Calu3 (cell line): Measurements from ENCODE around the gene NRG3. TPM values are rescaled to one million over a fixed set of nuclear protein-coding genes. Genes with fewer than 3 reads are reported as not detected.

Experiments used
- BruUV-seq: library from RNA; stranded (reverse); fragments of 400-500 nt; replicated peaks from 2 replicates; lab custom pipeline; 2021; lab: Mats Ljungman, UMichigan
- CTCF ChIA-PET: fragments of 300-600 bp; sonication (Branson Sonifier 250); formaldehyde crosslinking; loops from one replicate; lab custom pipeline; 2022; ENCODE audit warnings: antibody characterized with exemption; lab: Charles Lee
- DNase-seq: peaks from one replicate; pipeline ENCODE4 v3.0.0; 2022
- H3K27ac Mint-ChIP-seq: one replicate; pipeline ENCODE4 v1.8.0; 2022; ENCODE audit warnings: mixed read lengths; ENCODE audit not compliant: unreplicated experiment
- H3K27me3 Mint-ChIP-seq: one replicate; pipeline ENCODE4 v1.8.0; 2022; ENCODE audit warnings: mixed read lengths; ENCODE audit not compliant: unreplicated experiment
- H3K36me3 Mint-ChIP-seq: one replicate; pipeline ENCODE4 v1.8.0; 2022; ENCODE audit warnings: mild to moderate bottlenecking, moderate library complexity, mixed read lengths; ENCODE audit not compliant: insufficient read depth, unreplicated experiment
- H3K4me1 Mint-ChIP-seq: one replicate; pipeline ENCODE4 v1.8.0; 2022; ENCODE audit warnings: mild to moderate bottlenecking, low read depth, mixed read lengths; ENCODE audit not compliant: unreplicated experiment
- H3K4me3 Mint-ChIP-seq: one replicate; pipeline ENCODE4 v1.8.0; 2022; ENCODE audit warnings: mild to moderate bottlenecking, low read depth, moderate library complexity, mixed read lengths; ENCODE audit not compliant: unreplicated experiment
- H3K9me3 Mint-ChIP-seq: one replicate; pipeline ENCODE4 v1.8.0; 2022; ENCODE audit warnings: low read depth, mixed read lengths; ENCODE audit not compliant: unreplicated experiment
- intact Hi-C: fragments of 100-400 bp; cut with micrococcal nuclease; formaldehyde crosslinking; loops from one replicate; pipeline ENCODE4 v1.10.0; 2022; ENCODE audit not compliant: unreplicated experiment
- total RNA-seq: library from RNA; stranded (reverse); gene quantifications from 2 replicates; pipeline ENCODE4 v1.2.3, GENCODE V29; 2022
- TF ChIP-seq, protein P1 (sequence below): fragments of 200-600 bp; IDR thresholded peaks from one replicate; pipeline ENCODE4 v1.8.0; 2022; ENCODE audit warnings: antibody characterized with exemption; ENCODE audit not compliant: unreplicated experiment

NRG3 gene
- total RNA-seq, 1 experiment from 2014 or later = 46.3 TPM

DNA sequence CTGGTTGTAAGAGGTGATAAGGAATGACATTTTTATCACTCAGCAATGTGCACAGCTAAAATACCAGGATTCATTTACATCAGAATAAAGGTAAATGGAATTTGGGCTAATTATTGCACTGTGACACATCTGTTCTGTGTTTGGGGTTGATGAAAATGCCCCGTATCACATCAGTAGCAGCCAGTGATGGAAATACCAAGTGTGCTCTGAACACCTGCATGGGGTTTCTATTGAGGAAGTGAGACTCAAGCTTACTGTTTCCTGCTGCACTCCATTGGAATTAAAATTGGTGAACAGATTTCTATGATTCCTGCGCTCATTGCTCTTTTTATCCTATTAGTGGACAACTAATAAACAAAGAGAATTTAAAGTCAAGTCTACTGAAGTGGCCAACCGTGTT is 296.9 kb downstream of the NRG3 start:
- Mint-ChIP-seq H3K27ac (no peak overlapping the region), H3K27me3 (no peaks in the 10 kb centered on the region), H3K36me3 (no peaks in the 10 kb centered on the region), H3K4me1 (no peaks in the 10 kb centered on the region), H3K9me3 (no peaks in the 10 kb centered on the region), H3K4me3 (no peak overlapping the region)
- TF ChIP-seq, protein P1, sequence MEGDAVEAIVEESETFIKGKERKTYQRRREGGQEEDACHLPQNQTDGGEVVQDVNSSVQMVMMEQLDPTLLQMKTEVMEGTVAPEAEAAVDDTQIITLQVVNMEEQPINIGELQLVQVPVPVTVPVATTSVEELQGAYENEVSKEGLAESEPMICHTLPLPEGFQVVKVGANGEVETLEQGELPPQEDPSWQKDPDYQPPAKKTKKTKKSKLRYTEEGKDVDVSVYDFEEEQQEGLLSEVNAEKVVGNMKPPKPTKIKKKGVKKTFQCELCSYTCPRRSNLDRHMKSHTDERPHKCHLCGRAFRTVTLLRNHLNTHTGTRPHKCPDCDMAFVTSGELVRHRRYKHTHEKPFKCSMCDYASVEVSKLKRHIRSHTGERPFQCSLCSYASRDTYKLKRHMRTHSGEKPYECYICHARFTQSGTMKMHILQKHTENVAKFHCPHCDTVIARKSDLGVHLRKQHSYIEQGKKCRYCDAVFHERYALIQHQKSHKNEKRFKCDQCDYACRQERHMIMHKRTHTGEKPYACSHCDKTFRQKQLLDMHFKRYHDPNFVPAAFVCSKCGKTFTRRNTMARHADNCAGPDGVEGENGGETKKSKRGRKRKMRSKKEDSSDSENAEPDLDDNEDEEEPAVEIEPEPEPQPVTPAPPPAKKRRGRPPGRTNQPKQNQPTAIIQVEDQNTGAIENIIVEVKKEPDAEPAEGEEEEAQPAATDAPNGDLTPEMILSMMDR = no peak
- no peak for DNase-seq
- intact Hi-C loops = no loop called here
- BruUV-seq = no TSS peak
- CTCF ChIA-PET = no interaction called here

DNA sequence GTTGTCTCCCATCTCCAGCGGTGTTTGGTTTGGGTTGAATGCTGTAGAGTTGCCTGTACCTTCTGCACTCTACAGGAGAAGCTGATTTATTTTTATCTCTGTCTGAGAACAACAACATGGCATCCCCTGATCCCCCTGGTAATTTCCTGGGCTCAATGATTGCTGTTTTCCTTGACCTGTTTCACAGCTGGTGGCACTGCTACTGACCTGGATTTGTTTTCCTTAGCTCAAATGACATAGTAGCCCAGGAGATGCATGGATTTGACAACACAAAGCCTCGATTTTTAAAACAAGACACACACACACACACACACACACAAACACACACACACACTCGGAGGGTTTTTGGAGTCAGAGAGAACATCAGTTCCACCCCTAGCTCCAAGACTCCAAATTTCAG is 301.6 kb downstream of the NRG3 start:
- TF ChIP-seq, protein P1 = no peak
- no peak overlapping the region for H3K4me3 Mint-ChIP-seq
- H3K4me1 Mint-ChIP-seq = no peaks in the 10 kb centered on the region
- BruUV-seq = no TSS peak
- no peaks in the 10 kb centered on the region for H3K9me3 Mint-ChIP-seq
- no peak overlapping the region for H3K27ac Mint-ChIP-seq
- no peaks in the 10 kb centered on the region for H3K36me3 Mint-ChIP-seq
- intact Hi-C loops = no loop called here
- CTCF ChIA-PET = no interaction called here
- H3K27me3 Mint-ChIP-seq = no peaks in the 10 kb centered on the region
- no peak for DNase-seq

DNA sequence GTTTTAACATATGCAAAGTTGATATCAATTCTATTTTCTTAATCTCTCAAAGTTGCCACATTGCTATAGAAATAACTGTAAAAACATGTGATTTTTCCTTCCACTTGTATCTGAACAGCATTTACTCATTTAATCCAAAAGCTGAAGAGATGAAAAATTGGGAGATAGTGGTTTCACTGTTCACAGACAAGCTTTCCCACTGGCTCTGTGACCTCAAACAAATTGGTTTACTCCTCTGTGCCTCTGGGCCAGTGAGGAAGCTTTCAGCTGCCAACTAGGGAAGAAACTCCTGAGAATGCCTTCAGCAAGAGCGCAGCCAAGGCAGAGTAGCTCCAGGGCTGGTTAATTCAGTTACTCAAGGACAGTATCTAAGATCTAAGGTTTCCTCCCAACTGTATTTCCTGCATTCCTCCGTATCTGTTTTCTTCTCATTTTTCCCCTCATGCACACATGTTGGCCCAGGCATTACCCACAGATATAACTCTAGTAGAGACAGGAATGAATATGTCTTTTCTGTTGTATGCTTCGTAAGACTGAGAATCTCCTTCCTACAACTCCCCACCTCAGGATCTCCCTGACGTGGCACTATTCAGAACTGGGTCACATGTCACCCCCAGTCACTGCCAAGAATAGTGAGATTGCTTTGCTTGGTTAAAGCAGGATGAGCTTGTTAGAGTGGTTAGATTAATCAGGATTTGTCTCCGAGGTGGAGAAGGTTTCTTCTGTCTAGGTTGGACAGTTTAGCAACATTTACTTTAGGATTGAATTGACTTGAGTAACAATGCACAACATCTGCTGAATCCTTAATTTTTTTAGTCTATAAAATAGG is 315.7 kb downstream of the NRG3 start:
- Mint-ChIP-seq H3K4me3 (no peak overlapping the region), H3K36me3 (no peaks in the 10 kb centered on the region), H3K27ac (no peak overlapping the region), H3K27me3 (no peaks in the 10 kb centered on the region), H3K4me1 (no peaks in the 10 kb centered on the region), H3K9me3 (no peaks in the 10 kb centered on the region)
- TF ChIP-seq, protein P1 = no peak
- intact Hi-C loops = no loop called here
- CTCF ChIA-PET = no interaction called here
- BruUV-seq = no TSS peak
- no peak for DNase-seq

DNA sequence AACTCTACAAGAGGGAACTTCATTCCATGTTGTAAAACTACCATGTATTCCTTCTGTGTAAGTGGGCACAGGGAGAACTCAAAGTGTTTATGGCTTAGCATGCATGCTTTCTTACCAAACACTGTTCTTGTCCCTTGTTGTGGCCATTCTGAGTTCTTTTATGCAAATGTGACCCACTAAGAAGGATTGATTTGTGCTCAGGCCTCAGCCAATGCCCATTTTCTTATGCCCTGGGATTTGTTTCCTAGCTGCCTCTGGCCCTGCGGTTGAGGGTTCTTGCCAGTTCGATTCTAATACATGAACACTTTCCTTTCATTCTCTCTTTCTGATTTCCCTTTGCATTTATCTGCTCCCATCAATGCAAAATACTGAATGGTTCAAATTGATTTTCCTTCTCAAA is 316.7 kb downstream of the NRG3 start:
- no peak overlapping the region for H3K4me3 Mint-ChIP-seq
- H3K9me3 Mint-ChIP-seq = no peaks in the 10 kb centered on the region
- DNase-seq = no peak
- no peaks in the 10 kb centered on the region for H3K36me3 Mint-ChIP-seq
- intact Hi-C loops = no loop called here
- CTCF ChIA-PET = no interaction called here
- no peak overlapping the region for H3K27ac Mint-ChIP-seq
- H3K27me3 Mint-ChIP-seq = no peaks in the 10 kb centered on the region
- TF ChIP-seq, protein P1 = no peak
- BruUV-seq = no TSS peak
- H3K4me1 Mint-ChIP-seq = no peaks in the 10 kb centered on the region
